ENCODE measurements around the gene UBE2S. TPM values are rescaled to one million over a fixed set of nuclear protein-coding genes. Genes with fewer than 3 reads are reported as not detected.

The UBE2S gene
- total and polyA plus RNA-seq, 2 of the 8 experiments (the other 6 are each of a cell fraction or from before 2014, with no cell fraction given), result 398 to 530 TPM

DNA sequence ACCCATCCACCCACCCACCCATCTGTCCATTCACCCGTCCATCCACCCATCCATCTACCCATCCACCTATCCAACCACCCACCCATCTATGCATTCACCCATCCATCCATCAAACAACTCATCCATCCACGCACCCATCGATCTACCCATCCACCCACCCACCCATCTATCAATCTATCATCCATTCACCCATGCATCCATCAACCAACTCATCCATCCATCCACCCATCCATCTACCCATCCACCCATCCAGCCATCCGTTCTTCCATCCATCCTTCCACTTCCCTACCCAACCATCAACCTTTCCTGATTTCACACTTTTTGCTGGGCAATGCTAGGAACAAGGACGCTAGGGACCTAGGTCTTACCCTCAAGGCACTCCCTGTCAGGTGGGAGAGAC lies 25.6 kb downstream of the UBE2S start:
- Histone ChIP-seq H4K8ac (ENCODE audit: extremely low read depth, insufficient read depth, low read length) (no peak overlapping the region), H3K9me3 (ENCODE audit: insufficient read depth in 2 of 2, low read depth in 1 of 2, low read length in 1 of 2) (no peaks in the 10 kb centered on the region), H4K91ac (replicated peaks; ENCODE audit: insufficient read length, low read length) (no peak overlapping the region), H4K5ac (ENCODE audit: insufficient read length, low read depth, low read length) (no peak overlapping the region), H2BK15ac (ENCODE audit: low read length) (0 out of 2 replicates have a peak overlapping the region, but pooled peaks have one; percentile 8), H2BK5ac (ENCODE audit: low read depth, low read length) (no peak overlapping the region), H3K56ac (replicated peaks; ENCODE audit: insufficient read length, low read depth, low read length) (no peak overlapping the region), H3K9ac (replicated peaks in 1 of 4; ENCODE audit: extremely low read depth in 1 of 4, low read depth in 3 of 4, low read length in 3 of 4) (no peak overlapping the region), H3K4me2 (ENCODE audit: insufficient read depth in 1 of 2, low read depth in 2 of 2, low read length in 2 of 2) (no peak overlapping the region), H2AK5ac (ENCODE audit: low read depth, low read length) (0 out of 2 replicates have a peak overlapping the region, but pooled peaks have one; percentile 26), H3K23me2 (ENCODE audit: low read depth, low read length) (peaks cover 33% of the 10 kb centered on the region), H2BK120ac (replicated peaks; ENCODE audit: low read depth, low read length) (no peak overlapping the region), H3K4me3 (ENCODE audit: extremely low read depth in 1 of 4, insufficient read depth in 2 of 4, low read depth in 3 of 4, low read length in 4 of 4) (no peak overlapping the region), H3K79me1 (ENCODE audit: low read depth, low read length) (peaks cover 8% of the 10 kb centered on the region; the same call in 1 of the 2 replicates), H3K36me3 (ENCODE audit: control insufficient read depth in 2 of 4, insufficient read depth in 4 of 4, low read length in 3 of 4) (peaks cover 0 to 5% (median 2%) of the 10 kb centered on the region in 4 experiments; a peak in 5 of 8 replicates), H3K79me2 (ENCODE audit: control insufficient read depth in 1 of 2, insufficient read depth in 2 of 2, low read length in 2 of 2) (peaks cover 11 to 12% of the 10 kb centered on the region in 2 experiments; a peak in 3 of 4 replicates), H2AFZ (ENCODE audit: low read length) (no peak overlapping the region), H3K4ac (replicated peaks; ENCODE audit: insufficient read length, low read depth, low read length) (no peak overlapping the region), H2BK20ac (ENCODE audit: low read length) (no peak overlapping the region), H4K20me1 (replicated peaks in 1 of 2; ENCODE audit: control insufficient read depth in 1 of 2, insufficient read depth in 2 of 2, low read length in 2 of 2) (peaks cover 5 to 22% of the 10 kb centered on the region in 2 experiments), H3K27ac (ENCODE audit: low read depth, low read length) (no peak overlapping the region), H3K14ac (ENCODE audit: insufficient read length) (no peak overlapping the region), H3K4me1 (replicated peaks in 1 of 4; ENCODE audit: control insufficient read depth in 3 of 4, insufficient read depth in 4 of 4, low read length in 3 of 4) (peaks cover 0 to 36% (median 20%) of the 10 kb centered on the region in 4 experiments; a peak in 6 of 7 replicates), H3K23ac (ENCODE audit: insufficient read length) (no peak overlapping the region), H3K27me3 (replicated peaks in 1 of 4; ENCODE audit: control insufficient read depth in 3 of 4, extremely low read depth in 1 of 4, insufficient read depth in 3 of 4, low read length in 3 of 4) (peaks cover 0 to 16% (median 12%) of the 10 kb centered on the region in 4 experiments; a peak in 4 of 7 replicates), H3K18ac (ENCODE audit: extremely low read depth, low read length) (no peak overlapping the region), H2BK12ac (ENCODE audit: low read depth, low read length) (no peak overlapping the region)
- DNase-seq (ENCODE audit: low read depth in 1 of 2, low spot score in 2 of 2) (no peak), FAIRE-seq (no peak)
- WGBS, 2 experiments (ENCODE audit: extremely low coverage in 1 of 2, insufficient coverage in 1 of 2, insufficient read length in 1 of 2, insufficient replicate concordance in 2 of 2, low coverage in 1 of 2, low lambda C conversion rate in 2 of 2, missing lambda C conversion rate in 1 of 2), result 91 to 100% methylated on average over 3 to 5 of the region's 5 CpGs
- ChIA-PET CTCF (ENCODE audit: partially characterized antibody) (interaction anchor here (0.9 to 3.2 kb wide), 3 partner anchors 31 to 85 kb away, joined by 3 to 37 read pairs (median 4); no protein-coding TSS in a partner anchor), POLR2A (ENCODE audit: partially characterized antibody) (interaction anchor here (3.3 to 26.7 kb wide), 3 partner anchors 11 to 33 kb away, joined by 24 to 874 read pairs (median 39); partner anchors contain the start of gene UBE2S)
- TF ChIP-seq HDAC2 (IDR thresholded peaks at IDR 0.05; ENCODE audit: borderline replicate concordance in 1 of 2, low read depth in 2 of 2, low read length in 2 of 2) (no peak), RXRA (IDR thresholded peaks at IDR 0.05; ENCODE audit: insufficient read depth, low read depth, low read length) (no peak), TBP (IDR thresholded peaks at IDR 0.05; ENCODE audit: low read depth, low read length) (no peak), KDM5A (IDR thresholded peaks at IDR 0.05; ENCODE audit: low read length) (no peak), NRF1 (IDR thresholded peaks at IDR 0.05; ENCODE audit: low read depth, low read length) (no peak)

All from H1 (cell line).